NCI-H2227 (cell line): ENCODE measurements around the gene RERE.

ENCODE experiments used
- DNase-seq: peaks from one replicate; lab custom pipeline; 2025; ENCODE audit not compliant: unreplicated experiment; lab: John Stamatoyannopoulos, UW

RERE gene

DNA sequence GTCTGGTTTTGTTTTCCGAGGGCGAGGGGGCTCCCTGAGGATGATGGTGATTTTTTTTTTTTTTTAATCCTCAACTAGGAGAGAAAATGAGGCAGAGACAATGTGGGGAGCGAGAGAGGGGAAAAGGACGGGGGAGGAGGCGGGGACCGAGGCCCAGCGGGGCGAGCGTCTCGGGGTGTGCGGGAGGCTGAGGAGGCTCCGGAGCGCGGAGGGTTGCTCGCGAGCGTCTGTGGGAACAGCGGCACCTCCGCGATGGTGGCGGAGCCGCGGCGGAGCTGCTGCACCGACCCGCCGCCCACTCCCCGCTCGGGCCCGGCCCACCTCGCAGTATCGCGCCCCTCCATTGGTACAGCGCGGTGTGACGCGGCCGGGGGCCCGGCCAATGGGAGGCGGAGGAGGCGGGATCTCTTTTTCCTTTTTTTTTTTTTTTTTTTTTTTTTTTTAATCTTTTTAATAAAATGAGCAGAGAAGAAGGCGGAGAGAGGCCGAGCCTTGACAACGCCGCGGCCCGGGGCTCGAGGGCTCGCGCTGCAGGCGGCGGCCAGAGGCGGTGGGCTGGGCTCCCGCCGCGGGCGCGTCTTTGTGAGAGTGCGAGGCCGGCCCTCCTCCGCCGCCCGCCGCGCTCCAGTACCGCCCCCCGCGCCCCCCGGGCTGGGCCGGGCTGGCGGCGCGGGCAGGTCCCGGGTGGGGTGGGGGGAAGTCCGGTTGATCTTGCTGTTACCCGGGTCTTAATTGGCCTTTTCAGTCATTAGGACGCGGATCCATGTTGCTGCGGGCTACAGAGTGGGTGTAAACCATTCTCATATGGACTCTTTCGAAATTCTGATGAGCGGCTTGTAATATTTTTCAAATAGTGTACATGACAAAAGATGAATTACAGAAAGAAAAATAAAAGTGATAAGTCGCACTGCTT is at the start of gene RERE:
Gene RERE (minus strand): TSS at position 229 of the 913 bp plus-strand sequence.
- peak; percentile 97 for DNase-seq

DNA sequence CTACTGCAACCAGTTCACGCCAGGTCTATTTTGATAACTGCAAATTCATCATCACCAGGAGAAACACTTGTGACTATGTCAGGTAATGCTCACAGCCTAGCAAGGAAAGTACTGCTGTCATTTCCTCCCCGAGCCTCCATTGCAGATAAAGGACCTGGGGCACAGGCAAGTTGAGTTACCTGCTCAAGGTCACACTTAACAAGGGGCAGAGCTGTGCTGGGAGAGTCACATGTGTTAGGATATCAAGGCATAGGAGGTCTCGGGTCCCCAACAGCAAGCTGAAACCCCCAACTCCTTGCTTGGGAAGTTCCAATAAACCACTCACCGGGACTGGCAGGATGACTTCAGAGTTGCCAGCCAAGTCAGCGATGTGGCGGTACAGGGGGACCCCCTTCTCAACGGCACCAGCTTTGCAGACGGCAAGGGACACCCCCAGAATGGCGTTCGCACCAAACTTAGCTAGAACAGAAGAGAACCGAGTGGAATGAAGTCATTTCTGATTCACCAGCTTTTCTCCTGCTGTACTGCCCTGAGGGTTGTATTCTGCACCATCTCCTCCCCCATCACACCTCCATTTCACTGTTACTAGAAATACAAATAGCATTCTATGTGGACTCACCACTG is 49.5 kb upstream of the RERE start:
- no peak for DNase-seq

DNA sequence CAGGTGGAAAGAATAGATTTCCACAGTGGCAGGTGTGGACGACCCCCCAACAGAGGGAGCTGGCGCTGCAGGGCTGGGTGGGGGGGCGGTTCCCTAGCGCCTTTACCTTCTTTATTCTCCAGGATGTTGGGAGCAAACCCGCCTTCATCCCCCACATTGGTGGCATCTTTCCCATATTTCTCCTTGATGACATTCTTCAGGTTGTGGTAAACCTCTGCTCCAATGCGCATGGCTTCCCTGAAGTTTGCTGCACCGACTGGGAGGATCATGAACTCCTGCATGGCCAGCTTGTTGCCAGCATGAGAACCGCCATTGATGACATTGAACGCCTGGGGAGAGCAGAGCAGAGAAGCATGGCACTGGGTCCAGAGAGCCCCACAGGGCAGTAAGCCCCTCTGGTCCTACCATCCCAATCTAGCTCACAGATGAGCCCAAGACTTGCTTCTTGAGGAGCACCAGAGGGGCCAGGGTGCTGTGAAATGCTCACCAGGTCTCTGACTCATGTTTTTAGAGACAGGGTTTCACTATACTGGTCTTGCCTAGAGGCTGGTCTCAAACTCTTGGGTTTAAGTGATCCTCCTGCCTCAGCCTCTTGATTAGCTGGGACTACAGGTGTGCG is 48.8 kb upstream of the RERE start:
- DNase-seq = no peak

DNA sequence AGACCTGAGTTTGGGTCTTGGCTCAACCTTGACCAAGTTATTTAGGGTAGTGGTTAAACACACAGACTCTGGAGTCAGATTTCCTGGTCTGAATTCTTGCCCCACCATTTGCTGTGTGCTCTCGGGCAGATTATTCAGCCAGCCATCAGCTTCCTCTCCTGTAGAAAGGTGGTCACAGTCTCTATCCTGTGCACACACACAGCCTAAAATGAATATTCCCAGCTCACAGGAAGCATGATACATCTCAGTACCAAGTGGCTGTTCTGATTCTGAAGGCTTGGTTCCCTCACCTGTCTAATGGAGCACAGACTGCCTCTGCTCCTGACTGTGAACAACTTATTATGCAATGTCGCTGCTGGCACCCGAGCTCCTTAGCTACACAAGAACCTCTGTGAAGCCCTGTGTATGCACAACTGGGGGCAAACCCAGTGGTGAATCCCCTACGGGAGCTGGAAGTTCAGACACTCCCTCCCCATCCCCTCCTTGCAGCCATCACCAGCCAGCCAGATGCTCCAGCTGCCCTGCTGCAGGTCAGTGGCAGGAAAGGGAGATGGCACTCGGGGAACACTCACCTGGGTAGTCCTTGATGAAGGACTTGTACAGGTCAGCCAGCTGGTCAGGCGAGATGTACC is 47.4 kb upstream of the RERE start:
- DNase-seq = no peak

DNA sequence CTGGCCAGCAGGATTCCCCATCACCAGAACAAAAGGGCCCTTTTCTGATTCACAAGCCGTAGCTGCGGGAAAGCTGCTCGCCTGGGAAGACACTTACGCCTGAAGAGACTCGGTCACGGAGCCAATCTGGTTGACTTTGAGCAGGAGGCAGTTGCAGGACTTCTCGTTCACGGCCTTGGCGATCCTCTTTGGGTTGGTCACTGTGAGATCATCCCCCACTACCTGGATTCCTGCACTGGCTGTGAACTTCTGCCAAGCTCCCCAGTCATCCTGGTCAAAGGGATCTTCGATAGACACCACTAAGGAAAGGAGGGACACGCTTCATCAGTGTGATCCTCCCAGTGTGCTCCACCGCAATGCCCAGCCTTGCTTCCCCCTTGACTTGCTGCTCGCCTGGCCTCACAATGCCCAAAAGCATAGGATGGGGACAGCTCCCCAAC is 46.4 kb upstream of the RERE start:
- DNase-seq = no peak

DNA sequence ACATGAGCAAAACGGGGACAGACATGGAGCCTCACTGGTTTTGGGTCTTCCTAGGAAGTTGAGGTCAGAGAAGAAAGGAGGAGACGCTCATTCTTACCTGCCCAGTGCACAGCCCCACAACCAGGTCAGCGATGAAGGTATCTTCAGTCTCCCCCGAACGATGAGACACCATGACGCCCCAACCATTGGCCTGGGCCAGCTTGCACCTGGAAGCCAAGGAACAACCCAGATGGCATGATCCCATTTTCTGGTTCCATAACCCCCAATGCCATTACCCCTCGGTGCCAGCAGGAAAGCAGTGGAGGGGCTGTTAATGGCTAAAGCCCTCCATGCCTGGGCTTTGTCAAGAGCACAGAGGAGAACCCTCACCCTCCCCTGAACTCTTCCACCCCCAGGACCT is 45.7 kb upstream of the RERE start:
- no peak for DNase-seq

DNA sequence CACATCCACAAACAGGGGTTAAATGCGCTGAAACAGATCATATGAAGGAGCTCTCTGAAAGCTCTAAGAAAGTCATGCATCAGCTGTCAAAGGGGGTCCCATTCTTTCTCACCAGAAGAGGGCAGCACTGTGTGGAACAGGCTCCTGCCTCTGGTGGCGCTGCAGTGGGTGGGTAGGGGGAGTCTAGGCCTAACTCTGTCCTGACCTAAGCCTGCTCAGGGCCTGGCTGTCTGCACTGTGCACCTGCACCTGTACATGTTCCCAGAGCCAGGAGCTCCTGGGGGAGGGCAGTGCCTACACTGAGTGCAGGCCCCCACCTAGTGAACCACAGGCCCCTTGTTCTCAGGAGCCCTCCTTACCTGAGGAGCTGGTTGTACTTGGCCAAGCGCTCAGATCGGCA is 45.1 kb upstream of the RERE start:
- DNase-seq = peak; percentile 47

DNA sequence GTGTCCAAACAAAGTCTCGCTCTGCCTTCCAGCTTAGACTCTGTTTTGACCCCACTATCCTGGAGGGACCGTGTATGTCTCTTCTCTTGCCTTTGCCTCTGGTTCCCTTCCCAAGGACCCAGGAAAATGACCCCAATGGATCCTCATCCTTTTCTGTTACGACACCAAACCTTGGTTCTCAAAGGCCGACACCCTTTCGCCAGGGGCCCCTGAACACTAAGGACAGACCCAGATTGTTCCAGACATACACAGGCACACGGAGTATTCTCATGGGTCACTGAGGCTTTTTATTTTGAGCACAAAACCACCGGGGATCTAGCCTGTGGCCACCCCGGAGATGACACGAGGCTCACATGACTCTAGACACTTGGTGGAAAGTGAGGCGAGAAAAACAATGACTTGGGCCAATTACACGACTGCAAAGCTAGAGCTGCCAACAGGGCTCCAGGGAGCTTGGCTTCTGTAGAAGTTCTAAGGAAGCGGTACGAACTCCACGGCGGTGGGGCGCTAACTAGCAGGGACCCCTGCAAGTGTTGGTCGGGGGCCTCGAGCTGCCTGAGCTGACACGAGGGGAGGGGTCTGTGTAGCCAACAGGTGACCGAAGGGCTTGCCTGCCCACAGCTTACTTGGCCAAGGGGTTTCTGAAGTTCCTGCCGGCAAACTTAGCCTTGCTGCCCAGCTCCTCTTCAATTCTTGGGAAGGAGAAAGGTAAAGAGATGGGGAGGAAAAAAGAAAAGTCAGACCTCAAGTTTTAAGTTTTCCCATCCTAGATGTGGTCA is 43.5 kb upstream of the RERE start:
- DNase-seq = no peak

DNA sequence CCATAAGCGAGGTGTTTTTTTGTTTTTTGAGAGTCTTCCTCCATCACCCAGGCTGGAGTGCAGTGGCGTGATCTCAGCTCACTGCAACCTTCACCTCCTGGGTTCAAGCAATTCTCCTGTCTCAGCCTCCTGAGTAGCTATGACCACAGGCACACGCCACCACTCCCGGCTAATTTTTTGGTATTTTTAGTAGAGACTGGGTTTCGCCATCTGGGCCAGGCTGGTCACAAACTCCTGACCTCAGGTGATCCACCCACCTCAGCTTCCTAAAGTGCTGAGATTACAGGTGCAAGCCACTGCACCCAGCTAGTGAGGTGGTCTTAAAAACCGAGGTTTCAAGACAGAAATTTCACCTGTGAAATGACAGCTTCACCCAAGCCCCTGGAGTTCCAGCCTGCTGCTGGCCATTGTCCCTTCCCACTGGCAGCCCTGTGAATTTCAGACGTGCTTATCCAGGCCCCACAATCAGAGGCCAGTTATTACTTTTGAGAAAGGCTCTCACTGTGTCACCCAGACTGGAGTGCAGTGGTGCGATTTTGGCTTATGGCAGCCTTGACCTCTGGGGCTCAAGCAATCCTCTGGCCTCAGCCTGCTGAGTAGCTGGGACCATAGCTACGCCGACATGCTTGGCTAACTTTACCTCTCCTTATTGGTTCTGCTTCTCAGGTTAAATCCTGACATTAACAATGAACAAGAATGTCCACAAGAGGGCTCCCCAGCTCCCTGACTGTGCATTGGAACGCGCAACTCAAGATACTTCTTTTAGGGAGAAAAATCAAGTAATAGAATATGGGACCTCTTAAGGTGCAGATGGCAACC is 41.7 kb upstream of the RERE start:
- DNase-seq = peak; percentile 62

DNA sequence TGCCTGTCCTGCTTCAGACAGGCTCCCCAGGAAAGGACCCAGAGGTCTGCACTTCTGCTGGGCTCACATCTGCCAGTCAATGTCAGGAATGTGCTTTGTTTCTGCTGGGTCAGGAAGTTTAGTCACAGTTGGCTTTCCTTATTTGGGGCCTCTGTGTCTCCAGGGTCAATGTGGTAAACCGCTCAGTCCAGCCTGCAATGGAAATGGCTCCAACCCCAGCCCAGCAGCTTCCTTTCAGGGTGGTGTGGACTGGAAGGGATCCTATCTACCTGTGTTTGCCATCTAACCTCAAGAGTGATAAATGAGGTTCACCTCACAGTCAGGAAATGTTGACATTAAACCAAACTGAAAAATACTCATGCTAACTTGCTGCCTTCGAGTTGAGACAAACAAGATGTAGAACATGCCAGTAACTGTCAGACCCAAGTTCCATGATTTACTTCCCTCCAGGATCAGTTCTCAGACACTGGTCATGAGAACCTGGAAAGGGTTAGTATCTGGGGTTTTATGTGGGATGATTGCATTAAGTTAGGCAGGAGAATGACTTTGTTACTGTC is 40.8 kb upstream of the RERE start:
- no peak for DNase-seq

DNA sequence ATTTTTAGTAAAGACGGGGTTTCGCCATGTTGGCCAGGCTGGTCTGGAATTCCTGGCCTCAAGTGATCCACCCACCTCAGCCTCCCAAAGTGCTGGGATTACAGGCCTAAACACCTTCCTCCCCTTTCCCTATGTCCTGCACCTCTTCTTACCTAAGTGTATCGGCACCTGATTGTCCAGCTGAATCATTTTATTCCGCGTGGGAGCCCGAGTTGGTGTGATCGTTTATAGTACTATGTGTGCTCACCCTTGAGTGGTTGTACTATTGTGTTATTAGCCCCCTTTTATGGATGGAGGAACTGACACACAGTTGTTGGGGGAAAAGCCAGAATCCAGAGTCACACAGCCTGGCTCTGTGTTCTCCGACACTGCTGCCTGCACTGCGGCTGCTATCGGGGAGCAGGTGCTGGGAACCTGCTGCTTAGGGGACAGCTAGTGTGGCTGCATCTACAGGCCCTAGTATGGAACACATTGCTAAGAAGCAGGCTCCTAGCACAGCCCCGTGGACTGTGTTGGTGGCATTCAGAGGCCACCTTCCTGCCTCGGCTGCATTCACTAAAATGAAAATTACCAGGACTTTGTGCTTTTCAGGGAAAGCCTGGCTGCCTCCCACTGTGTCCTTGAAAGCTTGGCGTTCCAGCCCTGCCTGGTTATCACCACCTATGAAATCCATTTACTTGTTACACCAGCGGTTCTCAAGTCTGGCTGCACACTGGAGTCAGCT is 39.4 kb upstream of the RERE start:
- DNase-seq = no peak

DNA sequence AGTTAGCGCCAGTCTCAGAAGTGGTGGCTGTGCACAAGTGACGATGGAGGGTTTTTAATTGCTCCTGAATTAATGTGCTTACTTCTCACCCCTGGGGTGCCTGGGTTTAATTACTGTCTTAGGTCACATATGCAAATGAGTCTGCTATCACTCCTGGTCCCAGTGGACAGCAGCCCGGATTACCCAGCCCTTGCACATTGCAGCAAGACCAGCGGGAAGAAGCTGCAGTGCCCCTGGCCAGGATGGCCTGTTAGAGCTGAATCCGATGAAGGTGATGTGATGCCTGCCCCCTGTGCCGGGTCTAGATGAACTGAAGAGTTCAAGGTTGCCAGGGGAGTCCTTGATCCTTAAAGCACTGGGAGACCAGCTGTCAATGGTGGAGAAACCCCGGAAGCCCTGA is 36.8 kb upstream of the RERE start:
- no peak for DNase-seq

DNA sequence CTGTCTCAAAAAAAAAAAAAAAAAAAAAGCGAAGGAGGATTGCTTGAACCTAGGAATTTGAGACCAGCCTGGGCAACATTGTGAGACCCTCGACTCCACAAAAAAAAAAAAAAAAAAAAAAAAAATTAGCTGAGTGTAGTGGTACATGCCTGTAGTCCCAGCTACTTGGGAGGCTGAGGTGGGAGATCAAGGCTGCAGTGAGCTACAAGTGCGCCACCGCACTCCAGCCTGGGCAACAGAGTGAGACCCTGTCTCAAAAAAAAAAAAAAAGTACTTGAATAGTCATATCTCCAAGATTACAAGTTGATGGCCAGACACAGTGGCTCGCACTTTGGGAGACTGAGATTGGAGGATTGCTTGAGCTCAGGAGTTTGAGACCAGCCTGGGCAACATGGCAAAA is 33.6 kb upstream of the RERE start:
- no peak for DNase-seq

DNA sequence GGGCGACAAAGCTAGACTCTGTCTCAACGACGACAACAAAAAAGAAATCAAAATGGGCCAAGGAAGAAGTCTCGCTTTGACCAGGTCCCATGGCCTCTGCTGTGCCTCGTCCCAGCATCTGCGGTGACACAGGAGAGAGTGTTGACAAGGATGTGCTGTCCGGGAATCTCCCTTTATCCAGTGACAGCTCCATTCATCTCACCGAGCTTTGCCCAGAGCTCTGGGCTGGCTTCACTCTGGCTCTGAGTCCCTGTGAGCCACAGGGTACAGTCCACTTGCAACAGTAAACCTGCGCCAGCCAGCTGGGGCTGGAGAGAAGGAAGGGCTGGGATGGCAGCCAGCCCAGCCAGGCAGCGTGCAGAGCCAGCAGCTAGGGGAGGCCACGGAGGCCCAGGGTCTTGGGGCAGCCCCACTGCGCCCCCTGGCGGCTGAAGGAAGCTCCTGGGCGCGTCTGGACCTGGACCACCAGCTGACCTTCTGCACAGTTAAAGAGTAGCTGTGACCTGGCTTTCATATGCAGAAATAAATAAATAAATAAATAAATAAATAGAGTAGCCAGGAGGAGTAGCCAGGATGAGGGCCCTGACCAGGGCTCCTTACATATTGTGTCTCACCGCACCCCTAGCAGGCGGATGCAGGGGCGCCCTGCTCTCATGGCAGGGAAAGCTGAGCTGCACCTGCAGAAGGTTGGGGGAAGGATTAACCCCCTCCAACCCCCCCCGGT is 31.4 kb upstream of the RERE start:
- DNase-seq = peak; percentile 89

DNA sequence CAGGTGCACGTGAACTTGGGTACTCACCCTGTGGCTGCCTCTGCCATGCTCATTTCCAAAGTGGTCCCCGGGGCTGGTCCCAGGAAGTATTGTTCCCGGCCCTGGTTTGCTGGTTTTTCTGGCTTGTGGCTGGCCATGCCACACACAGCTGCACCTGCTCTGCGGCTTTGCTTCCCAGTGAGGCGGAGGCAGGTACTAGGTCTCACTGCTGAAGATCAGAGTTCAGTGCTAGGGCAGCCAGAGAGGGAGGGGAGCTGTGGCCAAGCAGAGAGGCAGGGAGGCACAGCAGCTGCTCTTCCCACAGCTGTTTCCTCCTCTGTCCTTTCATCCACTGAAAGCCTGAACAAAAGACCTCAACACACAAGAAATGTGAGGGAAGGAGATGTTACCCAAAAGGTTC is 30.6 kb upstream of the RERE start:
- no peak for DNase-seq

DNA sequence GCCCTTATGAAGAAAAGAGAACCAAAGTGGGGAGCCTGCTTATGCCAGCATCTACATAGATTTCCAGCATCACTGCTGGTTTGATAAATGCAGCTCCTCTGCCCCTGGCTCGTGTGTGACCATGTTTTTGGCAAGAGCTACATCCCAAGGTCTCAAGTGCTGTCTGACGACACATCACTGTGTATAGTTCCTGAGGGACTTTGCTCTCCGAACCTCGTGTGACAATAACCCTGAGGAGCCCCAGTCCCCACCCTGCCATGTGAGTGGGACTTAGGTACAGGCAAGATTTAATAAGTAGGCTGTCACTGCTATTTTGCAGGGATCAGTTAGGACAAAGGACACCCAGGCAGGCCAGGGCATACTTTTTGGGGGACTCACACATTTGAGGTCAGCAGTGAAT is 28.8 kb upstream of the RERE start:
- DNase-seq = no peak

DNA sequence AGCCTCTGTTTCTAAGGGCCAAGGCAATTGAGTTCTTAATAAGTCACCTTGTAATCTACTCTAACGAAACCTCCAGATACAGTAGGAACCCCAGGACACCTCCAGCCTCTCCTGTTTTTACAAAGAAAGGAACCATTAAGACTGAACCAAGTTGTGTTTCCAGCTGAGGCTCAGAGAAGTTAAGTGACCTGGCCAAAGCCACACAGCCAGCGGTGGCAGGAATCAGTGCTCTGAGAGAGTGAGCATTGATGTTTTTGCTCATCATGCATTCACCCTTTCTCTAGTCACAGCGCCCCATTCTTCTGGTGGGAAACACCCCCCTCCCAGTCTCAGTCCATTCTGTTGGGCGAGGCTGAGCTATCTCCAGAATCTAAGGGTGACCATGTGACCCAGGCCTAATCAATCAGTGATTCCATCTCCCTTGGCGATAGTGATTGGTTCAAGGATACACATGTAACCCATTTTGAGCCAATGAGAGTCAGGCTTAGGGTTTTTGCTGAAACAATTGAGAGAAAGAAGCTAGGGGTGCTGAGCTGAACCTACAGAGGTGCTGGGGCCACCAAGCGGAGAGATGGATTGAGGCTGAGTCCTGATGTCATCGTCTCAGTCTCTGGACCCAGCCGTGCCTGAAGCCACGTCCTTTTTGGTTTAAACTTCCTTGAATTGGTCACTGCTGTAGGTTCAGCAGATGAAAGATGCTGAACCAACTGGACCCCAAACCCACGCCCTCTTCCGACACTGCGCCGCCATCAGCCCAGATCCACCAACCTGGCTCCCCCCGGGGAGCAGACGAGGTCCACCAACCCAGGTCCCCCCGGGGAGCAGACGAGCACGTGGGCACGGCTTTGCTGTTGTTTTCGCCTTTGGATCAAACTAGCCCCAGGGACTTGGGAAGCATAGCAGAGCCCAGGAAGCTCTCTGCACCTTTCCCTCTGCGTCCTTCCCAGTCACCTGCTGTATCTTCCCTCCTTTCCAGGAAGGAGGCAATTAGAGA is 28.0 kb upstream of the RERE start:
- DNase-seq = no peak
